CD8-positive, alpha-beta memory T cell (primary cell): ENCODE data around the gene FMNL2. TPM values are rescaled to one million over a fixed set of nuclear protein-coding genes. Genes with fewer than 3 reads are reported as not detected.

ENCODE experiments used
- CTCF ChIA-PET: fragments of 350-600 bp; sonication (Branson Sonifier 250); formaldehyde crosslinking; loops from one replicate; lab custom pipeline; 2021; ENCODE audit warnings: antibody characterized with exemption; lab: Charles Lee
- POLR2A ChIA-PET: fragments of 350-600 bp; sonication (Branson Sonifier 250); formaldehyde crosslinking; loops from one replicate; lab custom pipeline; 2021; ENCODE audit warnings: antibody characterized with exemption; lab: Charles Lee
- DNase-seq, 5 donors: peaks; one replicate each; pipeline versions ENCODE4 v3.0.0 to v3.0.0-alpha.2; 2020 to 2022; ENCODE audit warnings: mixed read lengths in 1 of 5
- H3K27ac ChIP-seq: one replicate; pipeline ENCODE4 v1.7.0; 2013; ENCODE audit warnings: low read depth, mild to moderate bottlenecking, low read length, moderate library complexity
- H3K27me3 ChIP-seq: 2 replicates; pipeline ENCODE4 v1.7.0; 2013; ENCODE audit warnings: low read length, mild to moderate bottlenecking; ENCODE audit not compliant: insufficient read depth, poor library complexity, severe bottlenecking
- H3K36me3 ChIP-seq: 2 replicates; pipeline ENCODE4 v1.7.0; 2013; ENCODE audit warnings: mild to moderate bottlenecking, low read length, moderate library complexity; ENCODE audit not compliant: insufficient read depth
- H3K4me1 ChIP-seq: 2 replicates; pipeline ENCODE4 v1.7.0; 2013; ENCODE audit warnings: mild to moderate bottlenecking, low read length, moderate library complexity; ENCODE audit not compliant: insufficient read depth
- H3K4me3 ChIP-seq: 2 replicates; pipeline ENCODE4 v1.7.0; 2013; ENCODE audit warnings: mild to moderate bottlenecking, low read length
- H3K9me3 ChIP-seq: 2 replicates; pipeline ENCODE4 v1.7.0; 2013; ENCODE audit warnings: mild to moderate bottlenecking, low read length
- H3K27ac Mint-ChIP-seq, 8 donors: one replicate each; pipeline ENCODE4 v1.8.0; 2020 to 2021; ENCODE audit warnings: mixed read lengths in 8 of 8, mild to moderate bottlenecking in 6 of 8, inconsistent platforms in 3 of 8, moderate library complexity in 3 of 8
- H3K27me3 Mint-ChIP-seq, 2 donors: one replicate each; pipeline ENCODE4 v1.8.0; 2020 to 2021; ENCODE audit warnings: mixed read lengths in 2 of 2, mild to moderate bottlenecking in 1 of 2, moderate library complexity in 1 of 2
- H3K36me3 Mint-ChIP-seq, 3 donors: one replicate each; pipeline ENCODE4 v1.8.0; 2020 to 2021; ENCODE audit warnings: mixed read lengths in 3 of 3, inconsistent platforms in 1 of 3, mild to moderate bottlenecking in 1 of 3
- H3K4me1 Mint-ChIP-seq, 3 donors: one replicate each; pipeline ENCODE4 v1.8.0; 2020 to 2021; ENCODE audit warnings: mixed read lengths in 3 of 3, inconsistent platforms in 1 of 3, mild to moderate bottlenecking in 1 of 3
- H3K4me3 Mint-ChIP-seq, 7 donors: one replicate each; pipeline ENCODE4 v1.8.0; 2020 to 2021; ENCODE audit warnings: mixed read lengths in 7 of 7, mild to moderate bottlenecking in 6 of 7, moderate library complexity in 4 of 7, inconsistent platforms in 2 of 7
- H3K9me3 Mint-ChIP-seq, 5 donors: one replicate each; pipeline ENCODE4 v1.8.0; 2020 to 2022; ENCODE audit warnings: mixed read lengths in 5 of 5, mild to moderate bottlenecking in 3 of 5, moderate library complexity in 2 of 5, inconsistent platforms in 1 of 5
- polyA plus RNA-seq: library from polyadenylated mRNA; unstranded; fragments of 300-500 nt; fragmentation: Illumina TruSeq; gene quantifications from one replicate; pipeline ENCODE4 v1.2.3, GENCODE V29; 2021
- total RNA-seq, 2 experiments: library from RNA; stranded (reverse); gene quantifications; one replicate each; pipeline ENCODE4 v1.2.3, GENCODE V29; 2021

The FMNL2 gene
- total and polyA plus RNA-seq, 3 experiments from 2014 or later = 0.05 to 0.59 (median 0.58) TPM

- Mint-ChIP-seq H3K4me1 (no peaks in the 10 kb centered on the region), H3K36me3 (peaks cover 0 to 2% (median 0%) of the 10 kb centered on the region in 3 donors), H3K9me3 (peaks cover 0 to 3% (median 0%) of the 10 kb centered on the region in 5 donors), H3K27ac (no peak overlapping the region), H3K27me3 (peaks cover 0 to 8% of the 10 kb centered on the region in 2 donors), H3K4me3 (no peak overlapping the region)
- DNase-seq = no peak
- Histone ChIP-seq H3K27me3 (no peaks in the 10 kb centered on the region), H3K9me3 (no peaks in the 10 kb centered on the region), H3K4me1 (no peaks in the 10 kb centered on the region), H3K27ac (no peak overlapping the region), H3K4me3 (no peak overlapping the region), H3K36me3 (no peaks in the 10 kb centered on the region)
- ChIA-PET POLR2A (no interaction called here), CTCF (no interaction called here)
These were observed 19.2 kb downstream of the FMNL2 start for GRCh38 chr2:152354069-152354755.

GRCh38 chr2:152354909-152355308 is 19.9 kb downstream of the FMNL2 start:
- POLR2A ChIA-PET = no interaction called here
- H3K27me3 Mint-ChIP-seq = peaks cover 0 to 8% of the 10 kb centered on the region in 2 donors
- H3K27ac Mint-ChIP-seq = no peak overlapping the region
- Histone ChIP-seq H3K27ac (no peak overlapping the region), H3K4me3 (no peak overlapping the region), H3K36me3 (no peaks in the 10 kb centered on the region), H3K4me1 (no peaks in the 10 kb centered on the region), H3K9me3 (no peaks in the 10 kb centered on the region), H3K27me3 (no peaks in the 10 kb centered on the region)
- DNase-seq = no peak
- CTCF ChIA-PET = no interaction called here
- no peak overlapping the region for H3K4me3 Mint-ChIP-seq
- no peaks in the 10 kb centered on the region for H3K4me1 Mint-ChIP-seq
- H3K9me3 Mint-ChIP-seq = peaks cover 0 to 2% (median 0%) of the 10 kb centered on the region in 5 donors
- peaks cover 0 to 2% (median 0%) of the 10 kb centered on the region in 3 donors for H3K36me3 Mint-ChIP-seq

GRCh38 chr2:152355409-152355831 is 20.4 kb downstream of the FMNL2 start:
- no peaks in the 10 kb centered on the region for H3K9me3 ChIP-seq
- no peak overlapping the region for H3K4me3 ChIP-seq
- peaks cover 0 to 10% of the 10 kb centered on the region in 2 donors for H3K27me3 Mint-ChIP-seq
- H3K27me3 ChIP-seq = no peaks in the 10 kb centered on the region
- peaks cover 0 to 2% (median 0%) of the 10 kb centered on the region in 3 donors for H3K36me3 Mint-ChIP-seq
- CTCF ChIA-PET = no interaction called here
- H3K27ac Mint-ChIP-seq = no peak overlapping the region
- no peak overlapping the region for H3K27ac ChIP-seq
- no peak overlapping the region for H3K4me3 Mint-ChIP-seq
- DNase-seq = no peak
- no peaks in the 10 kb centered on the region for H3K4me1 Mint-ChIP-seq
- POLR2A ChIA-PET = no interaction called here
- H3K9me3 Mint-ChIP-seq = peaks cover 0 to 3% (median 0%) of the 10 kb centered on the region in 5 donors
- H3K4me1 ChIP-seq = no peaks in the 10 kb centered on the region
- H3K36me3 ChIP-seq = no peaks in the 10 kb centered on the region

- Histone ChIP-seq H3K27ac (no peak overlapping the region), H3K36me3 (no peaks in the 10 kb centered on the region), H3K4me1 (no peaks in the 10 kb centered on the region), H3K27me3 (no peaks in the 10 kb centered on the region), H3K4me3 (no peak overlapping the region), H3K9me3 (no peaks in the 10 kb centered on the region)
- H3K4me3 Mint-ChIP-seq = no peak overlapping the region
- no peaks in the 10 kb centered on the region for H3K4me1 Mint-ChIP-seq
- H3K9me3 Mint-ChIP-seq = peaks cover 0 to 3% (median 0%) of the 10 kb centered on the region in 5 donors
- CTCF ChIA-PET = no interaction called here
- POLR2A ChIA-PET = no interaction called here
- no peak overlapping the region for H3K27ac Mint-ChIP-seq
- no peak for DNase-seq
- peaks cover 0 to 2% (median 0%) of the 10 kb centered on the region in 3 donors for H3K36me3 Mint-ChIP-seq
- peaks cover 3 to 9% of the 10 kb centered on the region in 2 donors for H3K27me3 Mint-ChIP-seq
These were observed 24.8 kb downstream of the FMNL2 start for GRCh38 chr2:152359573-152360363.

GRCh38 chr2:152363936-152364335 is 29.0 kb downstream of the FMNL2 start:
- ChIA-PET CTCF (no interaction called here), POLR2A (no interaction called here)
- no peak for DNase-seq
- Histone ChIP-seq H3K4me1 (no peaks in the 10 kb centered on the region), H3K9me3 (no peaks in the 10 kb centered on the region), H3K27me3 (no peaks in the 10 kb centered on the region), H3K27ac (no peak overlapping the region), H3K36me3 (no peaks in the 10 kb centered on the region), H3K4me3 (no peak overlapping the region)
- peaks cover 11 to 13% of the 10 kb centered on the region in 2 donors for H3K27me3 Mint-ChIP-seq
- no peak overlapping the region for H3K4me3 Mint-ChIP-seq
- no peaks in the 10 kb centered on the region for H3K4me1 Mint-ChIP-seq
- H3K27ac Mint-ChIP-seq = no peak overlapping the region
- H3K9me3 Mint-ChIP-seq = peaks cover 0 to 5% (median 0%) of the 10 kb centered on the region in 5 donors
- H3K36me3 Mint-ChIP-seq = no peaks in the 10 kb centered on the region

- Mint-ChIP-seq H3K4me3 (no peak overlapping the region), H3K27me3 (peaks cover 11 to 13% of the 10 kb centered on the region in 2 donors), H3K4me1 (no peaks in the 10 kb centered on the region), H3K27ac (no peak overlapping the region), H3K9me3 (peaks cover 0 to 4% (median 0%) of the 10 kb centered on the region in 5 donors), H3K36me3 (no peaks in the 10 kb centered on the region)
- no peaks in the 10 kb centered on the region for H3K27me3 ChIP-seq
- no peak overlapping the region for H3K27ac ChIP-seq
- H3K4me3 ChIP-seq = no peak overlapping the region
- no peaks in the 10 kb centered on the region for H3K9me3 ChIP-seq
- H3K36me3 ChIP-seq = no peaks in the 10 kb centered on the region
- ChIA-PET POLR2A (no interaction called here), CTCF (no interaction called here)
- H3K4me1 ChIP-seq = no peaks in the 10 kb centered on the region
- DNase-seq = no peak
These were observed 32.8 kb downstream of the FMNL2 start for GRCh38 chr2:152367547-152368390.

GRCh38 chr2:152369176-152369860 is 34.3 kb downstream of the FMNL2 start:
- H3K9me3 Mint-ChIP-seq = peaks cover 0 to 4% (median 0%) of the 10 kb centered on the region in 5 donors
- ChIA-PET CTCF (no interaction called here), POLR2A (no interaction called here)
- peaks cover 6 to 17% of the 10 kb centered on the region in 2 donors for H3K27me3 Mint-ChIP-seq
- no peak overlapping the region for H3K4me3 Mint-ChIP-seq
- H3K27me3 ChIP-seq = no peaks in the 10 kb centered on the region
- H3K27ac Mint-ChIP-seq = no peak overlapping the region
- no peak overlapping the region for H3K4me3 ChIP-seq
- no peaks in the 10 kb centered on the region for H3K9me3 ChIP-seq
- no peaks in the 10 kb centered on the region for H3K36me3 Mint-ChIP-seq
- no peak for DNase-seq
- no peaks in the 10 kb centered on the region for H3K36me3 ChIP-seq
- no peaks in the 10 kb centered on the region for H3K4me1 ChIP-seq
- no peak overlapping the region for H3K27ac ChIP-seq
- no peaks in the 10 kb centered on the region for H3K4me1 Mint-ChIP-seq
